ENCODE measurements around the gene IGFN1. TPM values are rescaled to one million over a fixed set of nuclear protein-coding genes. Genes with fewer than 3 reads are reported as not detected.

The IGFN1 gene
- total and polyA plus RNA-seq, 2 donors from 2014 or later = 2.8 TPM; not detected in 1

DNA sequence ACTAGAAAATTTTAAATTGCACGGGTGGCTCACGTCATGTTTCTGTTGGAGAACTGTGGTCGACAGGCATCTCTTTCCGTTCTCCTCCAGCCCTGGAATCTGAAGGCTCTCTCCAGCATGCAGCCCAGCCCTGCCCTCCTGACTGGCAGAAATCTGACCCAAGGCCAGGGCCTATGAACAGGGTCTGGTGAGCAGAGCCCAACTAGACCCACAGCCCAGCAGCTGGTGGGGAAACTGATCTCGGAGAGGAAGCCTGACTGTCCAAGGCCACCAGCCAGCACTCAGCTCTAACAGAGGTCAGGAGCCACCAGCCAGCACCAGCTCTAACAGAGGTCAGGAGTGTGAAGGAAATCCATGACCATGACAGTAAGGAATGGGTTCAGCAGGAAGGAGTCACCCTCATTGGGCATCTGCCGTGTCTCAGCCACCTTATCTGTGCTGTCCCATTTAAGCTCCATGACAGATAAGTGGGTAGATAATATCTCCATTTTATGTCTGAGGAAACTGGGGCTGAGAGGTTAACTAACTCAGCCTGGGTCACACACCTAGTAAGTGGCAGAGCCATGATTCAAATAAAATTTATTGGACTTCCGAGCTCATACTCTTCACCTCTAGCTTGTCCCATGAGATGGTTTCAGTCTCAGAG, 72.5 kb downstream of the IGFN1 start:
- TF ChIP-seq, protein P1, sequence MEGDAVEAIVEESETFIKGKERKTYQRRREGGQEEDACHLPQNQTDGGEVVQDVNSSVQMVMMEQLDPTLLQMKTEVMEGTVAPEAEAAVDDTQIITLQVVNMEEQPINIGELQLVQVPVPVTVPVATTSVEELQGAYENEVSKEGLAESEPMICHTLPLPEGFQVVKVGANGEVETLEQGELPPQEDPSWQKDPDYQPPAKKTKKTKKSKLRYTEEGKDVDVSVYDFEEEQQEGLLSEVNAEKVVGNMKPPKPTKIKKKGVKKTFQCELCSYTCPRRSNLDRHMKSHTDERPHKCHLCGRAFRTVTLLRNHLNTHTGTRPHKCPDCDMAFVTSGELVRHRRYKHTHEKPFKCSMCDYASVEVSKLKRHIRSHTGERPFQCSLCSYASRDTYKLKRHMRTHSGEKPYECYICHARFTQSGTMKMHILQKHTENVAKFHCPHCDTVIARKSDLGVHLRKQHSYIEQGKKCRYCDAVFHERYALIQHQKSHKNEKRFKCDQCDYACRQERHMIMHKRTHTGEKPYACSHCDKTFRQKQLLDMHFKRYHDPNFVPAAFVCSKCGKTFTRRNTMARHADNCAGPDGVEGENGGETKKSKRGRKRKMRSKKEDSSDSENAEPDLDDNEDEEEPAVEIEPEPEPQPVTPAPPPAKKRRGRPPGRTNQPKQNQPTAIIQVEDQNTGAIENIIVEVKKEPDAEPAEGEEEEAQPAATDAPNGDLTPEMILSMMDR (IDR thresholded peaks at IDR 0.05; ENCODE audit: borderline replicate concordance, extremely low read depth, insufficient read depth) = no peak
- H3K27me3 ChIP-seq (ENCODE audit: control insufficient read depth, insufficient read depth, low read length) = peaks cover 3% of the 10 kb centered on the region
- H3K36me3 ChIP-seq (ENCODE audit: control insufficient read depth in 2 of 3, insufficient read depth in 3 of 3, low read length in 3 of 3) = no peaks in the 10 kb centered on the region
- H3K9ac ChIP-seq (ENCODE audit: low read length in 3 of 3) = no peak overlapping the region
- no peak overlapping the region for H3K4me3 ChIP-seq (ENCODE audit: low read length in 3 of 3)
- no peak overlapping the region for H3K27ac ChIP-seq (ENCODE audit: low read depth in 2 of 2, low read length in 2 of 2)
- intact Hi-C loops (cut with DNase I) = no loop called here
- peak in 1 of 5 donors; percentile 41 for DNase-seq
- no peak for FAIRE-seq
- no peaks in the 10 kb centered on the region for H3K9me3 ChIP-seq (ENCODE audit: control insufficient read depth in 2 of 3, insufficient read depth in 1 of 3, low read length in 3 of 3)
- no peaks in the 10 kb centered on the region for H3K4me1 ChIP-seq (ENCODE audit: control insufficient read depth in 2 of 3, insufficient read depth in 2 of 3, low read depth in 1 of 3, low read length in 3 of 3)

DNA sequence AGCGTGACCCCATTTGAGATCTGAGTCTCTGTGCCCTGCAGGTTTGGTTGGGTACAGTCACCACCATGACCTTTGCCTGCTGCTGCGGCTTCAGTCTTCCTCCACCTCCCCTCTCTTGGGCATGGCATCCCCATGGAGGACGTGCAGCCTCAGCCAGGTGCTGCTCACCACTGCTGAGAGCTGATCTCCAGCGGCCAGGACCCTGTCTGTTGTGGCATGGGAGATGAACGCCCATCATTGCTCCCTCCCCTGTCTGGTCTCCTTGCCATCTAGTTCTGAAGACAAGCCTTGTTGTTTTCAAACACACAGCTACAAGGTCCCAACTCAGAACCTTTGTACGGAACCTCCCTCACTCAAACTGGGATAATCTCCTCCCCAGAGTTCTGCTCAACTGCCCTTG, 73.4 kb downstream of the IGFN1 start:
- intact Hi-C loops (cut with DNase I) = no loop called here
- Histone ChIP-seq H3K9ac (ENCODE audit: low read length in 3 of 3) (no peak overlapping the region), H3K27ac (ENCODE audit: low read depth in 2 of 2, low read length in 2 of 2) (no peak overlapping the region), H3K4me3 (ENCODE audit: low read length in 3 of 3) (no peak overlapping the region), H3K9me3 (ENCODE audit: control insufficient read depth in 2 of 3, insufficient read depth in 1 of 3, low read length in 3 of 3) (no peaks in the 10 kb centered on the region), H3K36me3 (ENCODE audit: control insufficient read depth in 2 of 3, insufficient read depth in 3 of 3, low read length in 3 of 3) (no peaks in the 10 kb centered on the region), H3K27me3 (ENCODE audit: control insufficient read depth, insufficient read depth, low read length) (peaks cover 3% of the 10 kb centered on the region), H3K4me1 (ENCODE audit: control insufficient read depth in 2 of 3, insufficient read depth in 2 of 3, low read depth in 1 of 3, low read length in 3 of 3) (no peaks in the 10 kb centered on the region)
- DNase-seq (no peak), FAIRE-seq (no peak)
- TF ChIP-seq, protein P1 (IDR thresholded peaks at IDR 0.05; ENCODE audit: borderline replicate concordance, extremely low read depth, insufficient read depth) = no peak

DNA sequence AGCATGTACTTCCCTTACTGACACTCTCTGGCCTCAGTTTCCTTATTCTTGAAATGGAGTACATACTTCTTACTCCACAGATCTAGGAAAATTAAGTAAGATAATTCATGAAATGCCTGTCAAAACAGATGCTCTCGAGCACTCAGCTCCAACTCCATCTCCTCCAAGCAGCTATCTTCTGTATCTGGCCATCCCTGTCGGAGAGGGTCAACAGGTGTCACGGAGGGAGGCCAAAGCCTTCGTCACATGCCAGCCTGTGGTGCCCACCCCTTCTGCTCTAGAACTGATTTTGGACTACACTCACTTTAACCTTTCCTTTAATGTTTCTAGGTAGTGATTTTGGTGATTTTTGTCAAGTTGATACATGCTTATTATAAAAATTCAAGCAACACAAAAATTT, 73.9 kb downstream of the IGFN1 start:
- H3K4me1 ChIP-seq (ENCODE audit: control insufficient read depth in 2 of 3, insufficient read depth in 2 of 3, low read depth in 1 of 3, low read length in 3 of 3) = no peaks in the 10 kb centered on the region
- no peaks in the 10 kb centered on the region for H3K9me3 ChIP-seq (ENCODE audit: control insufficient read depth in 2 of 3, insufficient read depth in 1 of 3, low read length in 3 of 3)
- peaks cover 3% of the 10 kb centered on the region for H3K27me3 ChIP-seq (ENCODE audit: control insufficient read depth, insufficient read depth, low read length)
- H3K36me3 ChIP-seq (ENCODE audit: control insufficient read depth in 2 of 3, insufficient read depth in 3 of 3, low read length in 3 of 3) = no peaks in the 10 kb centered on the region
- no peak overlapping the region for H3K27ac ChIP-seq (ENCODE audit: low read depth in 2 of 2, low read length in 2 of 2)
- FAIRE-seq = no peak
- intact Hi-C loops (cut with DNase I) = no loop called here
- no peak for DNase-seq
- TF ChIP-seq, protein P1 (IDR thresholded peaks at IDR 0.05; ENCODE audit: borderline replicate concordance, extremely low read depth, insufficient read depth) = no peak
- H3K9ac ChIP-seq (ENCODE audit: low read length in 3 of 3) = no peak overlapping the region
- H3K4me3 ChIP-seq (ENCODE audit: low read length in 3 of 3) = no peak overlapping the region

DNA sequence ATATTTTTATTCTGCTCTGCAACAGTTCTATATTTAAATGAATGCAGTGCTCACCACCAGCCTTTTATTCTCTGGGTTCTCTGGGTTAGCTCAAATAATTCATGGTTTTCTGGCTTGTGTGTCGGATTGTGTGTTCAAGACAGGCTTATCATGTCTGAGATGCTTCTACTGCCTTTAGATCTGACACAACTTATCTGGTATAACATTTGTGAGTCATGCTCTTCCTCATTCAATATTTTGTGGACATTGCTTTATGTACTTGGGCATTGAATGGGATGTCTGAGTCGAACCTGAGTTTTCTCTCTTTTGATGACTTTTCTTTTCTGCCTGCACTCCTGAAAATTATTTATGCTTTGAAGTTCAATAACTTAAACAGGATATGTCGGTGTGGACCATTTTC, 75.1 kb downstream of the IGFN1 start:
- H3K4me1 ChIP-seq (ENCODE audit: control insufficient read depth in 2 of 3, insufficient read depth in 2 of 3, low read depth in 1 of 3, low read length in 3 of 3) = no peaks in the 10 kb centered on the region
- no peak overlapping the region for H3K4me3 ChIP-seq (ENCODE audit: low read length in 3 of 3)
- no peak overlapping the region for H3K27ac ChIP-seq (ENCODE audit: low read depth in 2 of 2, low read length in 2 of 2)
- intact Hi-C loops (cut with DNase I) = no loop called here
- H3K27me3 ChIP-seq (ENCODE audit: control insufficient read depth, insufficient read depth, low read length) = peaks cover under 1% of the 10 kb centered on the region
- no peaks in the 10 kb centered on the region for H3K9me3 ChIP-seq (ENCODE audit: control insufficient read depth in 2 of 3, insufficient read depth in 1 of 3, low read length in 3 of 3)
- TF ChIP-seq, protein P1 (IDR thresholded peaks at IDR 0.05; ENCODE audit: borderline replicate concordance, extremely low read depth, insufficient read depth) = no peak
- no peak overlapping the region for H3K9ac ChIP-seq (ENCODE audit: low read length in 3 of 3)
- DNase-seq (no peak), FAIRE-seq (no peak)
- H3K36me3 ChIP-seq (ENCODE audit: control insufficient read depth in 2 of 3, insufficient read depth in 3 of 3, low read length in 3 of 3) = no peaks in the 10 kb centered on the region
